HG03095 (cell line): ENCODE measurements around the gene ARMH1.
A peak's percentile ranks its signal among the peaks of the same experiment; 100 is the strongest.
"Not testable (repeated sequence)": the region's sequence is repeated elsewhere in the genome, so short reads cannot be mapped to it uniquely, and the experiment has no call there.

Source experiments
- ATAC-seq: cut with Tn5 transposase; IDR thresholded peaks from one replicate; pipeline ENCODE4 v1.9.1; 2021; ENCODE audit warnings: moderate library complexity; ENCODE audit not compliant: unreplicated experiment

Gene ARMH1

GRCh38 chr1:44721485-44722361 is 47.2 kb downstream of the ARMH1 start:
- peak; percentile 72 for ATAC-seq

DNA sequence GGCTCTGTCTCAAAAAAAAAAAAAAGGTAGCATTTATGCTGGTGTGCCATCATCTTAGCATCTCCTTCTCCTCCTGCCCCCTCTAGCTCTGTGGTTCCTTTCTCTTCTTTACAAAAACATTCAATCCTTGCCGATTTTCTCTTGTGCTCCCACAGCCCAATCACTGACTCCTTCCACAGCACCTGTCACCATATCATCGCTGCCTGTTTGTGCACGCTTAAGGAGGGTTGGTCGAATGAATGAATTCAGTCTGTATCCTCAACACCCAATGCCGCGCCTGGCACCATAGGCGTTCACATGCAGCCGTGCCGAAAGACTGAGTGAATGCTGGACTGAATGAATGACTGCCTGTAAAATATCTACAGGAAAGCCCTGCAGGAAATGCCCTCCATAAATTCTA is 48.5 kb downstream of the ARMH1 start:
- ATAC-seq, result no peak

- no peak for ATAC-seq
These were observed 49.2 kb downstream of the ARMH1 start for GRCh38 chr1:44723496-44724295.

GRCh38 chr1:44724296-44724954 is 49.9 kb downstream of the ARMH1 start:
- ATAC-seq, result no peak

GRCh38 chr1:44724955-44725698 is 50.6 kb downstream of the ARMH1 start:
- no peak for ATAC-seq

DNA sequence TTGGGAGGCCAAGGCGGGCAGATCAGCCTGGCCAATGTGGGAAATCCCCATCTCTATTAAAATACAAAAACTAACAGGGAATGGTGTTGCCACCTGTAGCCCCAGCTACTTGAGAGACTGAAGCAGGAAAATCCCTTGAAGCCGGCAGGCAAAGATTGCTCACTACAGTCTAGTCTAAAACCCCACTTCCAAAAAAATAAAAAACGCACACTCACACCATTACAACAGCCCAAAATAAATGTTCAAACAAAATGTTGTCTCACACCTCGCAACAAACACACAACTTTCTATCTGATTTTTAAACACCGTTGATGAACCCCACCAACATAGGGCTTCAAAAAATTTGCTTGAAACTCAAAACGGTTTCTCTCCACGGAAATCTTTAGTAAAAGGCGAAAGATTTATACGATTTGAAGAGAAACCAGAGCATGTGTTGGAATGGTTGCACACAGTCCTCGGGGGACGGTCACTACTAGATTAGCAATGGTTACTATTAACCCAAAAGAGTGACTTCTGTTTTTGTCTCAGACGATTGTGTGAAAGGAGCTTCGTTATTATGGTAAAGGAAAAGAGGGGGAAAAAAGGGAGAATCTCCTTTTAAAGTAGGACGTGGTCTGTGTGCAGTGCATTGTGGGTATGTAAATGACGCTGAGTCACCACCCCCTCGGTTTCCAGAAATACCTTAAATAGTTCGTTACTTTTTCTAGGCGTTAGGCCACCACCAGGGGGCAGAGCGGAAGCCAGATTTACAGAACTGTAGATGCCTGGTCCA is 56.4 kb downstream of the ARMH1 start, which contains the start of gene RNU5D-1:
TSS of gene RNU5D-1 (minus strand) at position 430 of the 772 bp plus-strand sequence.
- ATAC-seq, result peak; percentile 57

- no peak for ATAC-seq
These were observed 58.9 kb downstream of the ARMH1 start for GRCh38 chr1:44733365-44733764.

GRCh38 chr1:44733784-44734183 is 59.3 kb downstream of the ARMH1 start:
- ATAC-seq, result no peak

- no peak for ATAC-seq
These were observed 61.5 kb downstream of the ARMH1 start for GRCh38 chr1:44735992-44736391.

DNA sequence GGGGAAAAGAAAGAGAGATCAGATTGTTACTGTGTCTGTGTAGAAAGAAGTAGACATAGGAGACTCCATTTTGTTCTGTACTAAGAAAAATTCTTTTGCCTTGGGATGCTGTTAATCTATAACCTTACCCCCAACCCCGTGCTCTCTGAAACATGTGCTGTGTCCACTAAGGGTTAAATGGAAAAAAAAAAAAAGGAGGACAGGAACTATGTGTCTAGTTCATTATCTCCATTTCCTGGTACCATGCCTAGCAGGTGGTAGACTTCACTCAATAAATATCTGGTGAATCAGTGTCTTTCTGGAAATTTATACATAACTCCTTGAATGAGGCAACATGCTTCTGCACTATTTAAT is 64.4 kb downstream of the ARMH1 start:
- ATAC-seq, result not testable (repeated sequence)

GRCh38 chr1:44739307-44740178 is 65.0 kb downstream of the ARMH1 start, which contains the start of gene KIF2C:
Gene KIF2C, plus strand, starts transcription at chr1:44739837. Its CDS starts 96 bp downstream, at chr1:44739933.
- peak; percentile 87 for ATAC-seq

DNA sequence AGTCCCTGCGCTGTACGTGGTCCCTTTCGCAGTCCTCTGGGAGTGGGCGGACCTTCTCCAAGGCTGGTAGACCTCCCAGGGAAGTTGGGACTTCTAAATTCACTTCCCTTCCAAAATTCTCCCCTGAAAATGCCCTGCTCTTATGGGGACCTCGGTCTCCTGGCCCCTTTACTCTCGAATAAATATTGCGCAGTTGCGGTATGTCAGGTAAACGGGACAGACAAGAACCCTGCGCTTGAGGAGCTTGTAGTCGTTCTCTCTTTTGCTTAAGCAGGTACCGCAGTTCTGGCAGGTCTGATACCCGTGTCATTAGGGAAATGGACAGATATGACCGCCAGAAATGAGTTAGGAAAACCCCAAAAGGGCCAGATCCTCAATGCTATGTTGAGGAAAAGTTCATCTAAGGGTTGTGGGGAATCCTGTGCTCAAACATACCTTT is 65.7 kb downstream of the ARMH1 start:
- no peak for ATAC-seq

DNA sequence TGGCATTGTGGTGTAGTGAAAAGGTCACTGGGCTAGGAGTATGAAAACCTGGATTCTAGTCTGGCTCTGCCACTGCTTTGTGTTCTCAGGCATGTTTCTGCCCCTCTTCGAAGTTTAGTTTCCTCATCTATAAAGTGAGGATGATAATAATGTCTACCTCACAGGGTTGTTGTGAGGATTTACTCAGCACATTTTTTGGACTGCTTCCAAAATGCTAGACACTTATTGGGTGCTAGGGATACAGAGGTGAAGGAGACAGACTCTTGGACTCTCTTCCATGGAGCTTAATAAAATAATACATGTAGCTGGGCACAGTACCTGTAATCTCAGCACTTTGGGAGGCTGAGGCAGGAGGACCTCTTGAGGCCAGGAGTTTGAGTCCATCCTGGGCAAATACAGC is 68.7 kb downstream of the ARMH1 start:
- ATAC-seq, result no peak

DNA sequence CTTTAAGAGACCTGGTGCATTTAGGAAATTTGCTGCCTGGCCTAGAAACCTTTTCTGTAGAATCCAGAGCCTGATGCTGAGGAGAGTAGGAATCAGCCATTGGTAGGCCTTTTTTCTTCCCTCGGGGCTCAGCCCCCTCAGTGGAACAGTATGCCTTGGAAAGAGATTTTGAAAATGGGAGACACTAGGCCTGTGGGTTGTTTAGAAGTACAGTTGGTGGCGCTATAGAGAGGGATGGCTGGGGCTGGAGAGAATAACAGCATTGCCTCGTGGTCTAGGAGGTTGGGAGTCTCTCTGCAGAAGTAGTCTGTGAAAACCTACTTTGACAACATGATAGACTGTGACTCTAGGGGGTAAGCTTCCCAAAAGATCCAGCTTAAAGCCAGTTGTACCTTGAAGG is 73.4 kb downstream of the ARMH1 start:
- no peak for ATAC-seq

- no peak for ATAC-seq
These were observed 82.9 kb downstream of the ARMH1 start for GRCh38 chr1:44757420-44757819.

GRCh38 chr1:44759077-44759476 is 84.6 kb downstream of the ARMH1 start:
- ATAC-seq, result no peak

DNA sequence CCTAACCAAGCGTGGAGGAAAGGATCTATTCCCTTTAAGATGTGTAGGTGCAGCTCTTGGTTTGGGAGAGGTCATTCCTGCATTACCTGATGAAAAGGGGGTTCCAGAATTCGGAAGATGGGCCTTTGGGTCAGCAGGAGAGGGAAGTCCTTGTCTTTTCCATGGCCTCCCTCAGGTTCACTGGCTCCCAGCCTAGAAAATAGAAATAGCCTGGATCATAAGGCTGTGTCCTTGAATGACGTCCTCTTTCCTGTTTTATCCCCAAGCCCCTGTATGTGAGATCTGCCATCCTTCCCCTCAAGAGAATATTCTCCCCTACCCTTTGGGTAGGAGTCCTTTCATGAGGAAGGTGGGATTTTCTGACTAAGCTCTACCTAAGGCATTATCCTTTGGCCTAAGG is 86.4 kb downstream of the ARMH1 start:
- no peak for ATAC-seq

DNA sequence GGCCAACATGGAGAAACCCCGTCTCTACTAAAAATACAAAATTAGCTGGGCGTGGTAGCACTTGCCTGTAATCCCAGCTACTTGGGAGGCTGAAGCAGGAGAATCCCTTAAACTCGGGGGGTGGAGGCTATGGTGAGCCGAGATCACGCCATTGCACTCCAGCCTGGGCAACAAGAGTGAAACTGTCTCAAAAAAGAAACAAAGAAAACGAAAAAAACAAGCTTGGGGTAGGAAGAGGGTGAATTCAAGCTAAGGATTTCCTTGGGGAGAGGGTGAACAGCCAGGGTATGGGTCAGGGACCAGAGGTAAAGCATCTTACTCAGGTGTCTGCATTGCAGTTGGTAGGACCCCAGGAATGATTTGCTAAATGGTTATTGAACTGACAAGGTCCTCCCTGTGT is 91.9 kb downstream of the ARMH1 start:
- not testable (repeated sequence) for ATAC-seq
